HepG2 (cell line): ENCODE data around the gene AEBP1. TPM values are rescaled to one million over a fixed set of nuclear protein-coding genes. Genes with fewer than 3 reads are reported as not detected.

Experiments
- CEBPG ChIP-seq: IDR thresholded peaks from 2 replicates; pipeline ENCODE4 v1.6.1; 2016
- CENPT ChIP-seq: sonication (generic); formaldehyde crosslinking; IDR thresholded peaks from 2 replicates; pipeline ENCODE4 v1.8.0; 2022; ENCODE audit warnings: low read depth, mild to moderate bottlenecking, moderate library complexity, missing genetic modification reagents
- ERF ChIP-seq: IDR thresholded peaks from 2 replicates; pipeline ENCODE4 v1.6.1; 2018; ENCODE audit warnings: missing biosample characterization, missing genetic modification reagents
- MXD3 ChIP-seq: IDR thresholded peaks from 2 replicates; pipeline ENCODE4 v1.6.1; 2016; ENCODE audit warnings: mild to moderate bottlenecking, missing biosample characterization, missing genetic modification reagents
- MXD4 ChIP-seq: IDR thresholded peaks from 2 replicates; pipeline ENCODE4 v1.6.1; 2016; ENCODE audit warnings: mild to moderate bottlenecking, missing biosample characterization, missing genetic modification reagents
- PHB2 ChIP-seq: fragments of 450-650 bp; IDR thresholded peaks from 2 replicates; pipeline ENCODE4 v1.6.1; 2018; ENCODE audit not compliant: partially characterized antibody
- PTBP1 ChIP-seq: fragments of 200-400 bp; formaldehyde crosslinking; IDR thresholded peaks from 2 replicates; pipeline ENCODE4 v1.6.1; 2018; ENCODE audit warnings: low read length, low read depth; ENCODE audit not compliant: poor library complexity, severe bottlenecking
- SIX4 ChIP-seq: sonication (generic); formaldehyde crosslinking; IDR thresholded peaks from 2 replicates; pipeline ENCODE4 v1.4.0; 2020; ENCODE audit warnings: missing genetic modification reagents
- SMAD9 ChIP-seq: sonication (generic); formaldehyde crosslinking; IDR thresholded peaks from 2 replicates; pipeline ENCODE4 v1.5.1; 2020; ENCODE audit warnings: mild to moderate bottlenecking, missing genetic modification reagents
- SP4 ChIP-seq: sonication (generic); formaldehyde crosslinking; IDR thresholded peaks from 2 replicates; pipeline ENCODE4 v1.8.1; 2023; ENCODE audit warnings: mild to moderate bottlenecking, missing genetic modification reagents
- ZMYM3 ChIP-seq: sonication (generic); formaldehyde crosslinking; IDR thresholded peaks from 2 replicates; pipeline ENCODE4 v1.5.1; 2020; ENCODE audit warnings: mild to moderate bottlenecking, missing genetic modification reagents
- ZNF136 ChIP-seq: sonication (generic); formaldehyde crosslinking; IDR thresholded peaks from 2 replicates; pipeline ENCODE4 v1.8.1; 2022; ENCODE audit warnings: low read depth, mild to moderate bottlenecking, moderate library complexity, missing genetic modification reagents
- ZNF138 ChIP-seq: sonication (generic); formaldehyde crosslinking; IDR thresholded peaks from 2 replicates; pipeline ENCODE4 v1.5.0; 2020; ENCODE audit warnings: mild to moderate bottlenecking, low read depth, missing genetic modification reagents
- ZNF704 ChIP-seq: sonication (generic); formaldehyde crosslinking; IDR thresholded peaks from 2 replicates; pipeline ENCODE4 v1.8.1; 2023; ENCODE audit warnings: mild to moderate bottlenecking, inconsistent platforms, moderate library complexity, missing genetic modification reagents, borderline replicate concordance
- ZNF737 ChIP-seq: sonication (generic); formaldehyde crosslinking; IDR thresholded peaks from 2 replicates; pipeline ENCODE4 v1.5.0; 2020; ENCODE audit warnings: missing genetic modification reagents, mild to moderate bottlenecking, borderline replicate concordance
- polyA plus RNA-seq, 8 experiments: library from polyadenylated mRNA; depleted of rRNA in 3 of 8; stranded (reverse) in 7 of 8; unstranded in 1 of 8; fragments of >200 nt; fragmentation: Illumina TruSeq in 4 of 8; extraction: Trizol in 4 of 8; gene quantifications; 2 replicates each; pipeline versions ENCODE4 v1.2.1 to v1.2.3, GENCODE V29; 2011 to 2016; ENCODE audit warnings: low read depth in 4 of 8, missing spikeins in 1 of 8, mixed read lengths in 1 of 8; ENCODE audit not compliant: insufficient read depth in 1 of 8
- total RNA-seq, 5 experiments: library from RNA; depleted of rRNA; stranded (reverse); fragments of >200 nt; fragmentation: Illumina TruSeq; extraction: Trizol; gene quantifications; 2 replicates each; pipeline ENCODE4 v1.2.3, GENCODE V29; 2016; ENCODE audit warnings: low read depth in 1 of 5
- TF ChIP-seq, protein P1 (sequence below): sonication (generic); formaldehyde crosslinking; IDR thresholded peaks from 2 replicates; pipeline ENCODE4; 2020; ENCODE audit warnings: missing genetic modification reagents, mild to moderate bottlenecking, borderline replicate concordance
- TF ChIP-seq, protein P2 (sequence below), 2 experiments: sonication (generic) in 1 of 2; formaldehyde crosslinking in 1 of 2; IDR thresholded peaks; 2 replicates each; pipeline versions ENCODE4 v1.4.0 to v1.6.1; 2016 to 2020; ENCODE audit warnings: borderline replicate concordance in 1 of 2, low read depth in 1 of 2, mild to moderate bottlenecking in 1 of 2, missing genetic modification reagents in 1 of 2
- TF ChIP-seq, protein P3 (sequence below): sonication (generic); formaldehyde crosslinking; IDR thresholded peaks from 2 replicates; pipeline ENCODE4 v1.5.0; 2020; ENCODE audit warnings: mild to moderate bottlenecking, missing genetic modification reagents

AEBP1 gene
- total and polyA plus RNA-seq, 2 of the 13 experiments (the other 11 are each of a cell fraction or from before 2014, with no cell fraction given), result 0.22 to 0.55 TPM

- TF ChIP-seq ZNF737 (CRISPR knock-in tag) (no peak), ZNF136 (no peak), ZMYM3 (CRISPR knock-in tag) (no peak), ZNF704 (CRISPR knock-in tag) (peak; percentile 91; the same call in 1 of the 2 replicates), ZNF138 (CRISPR knock-in tag) (no peak), CEBPG (no peak), PTBP1 (no peak), PHB2 (no peak), MXD3 (CRISPR knock-in tag) (peak; percentile 71), MXD4 (peak; percentile 93), SIX4 (CRISPR knock-in tag) (peak; percentile 23; the same call in 1 of the 2 replicates), ERF (CRISPR knock-in tag) (peak; percentile 66), SP4 (CRISPR knock-in tag) (peak; percentile 100), SMAD9 (CRISPR knock-in tag) (no peak), CENPT (CRISPR knock-in tag) (peak; percentile 86; the same call in 1 of the 2 replicates)
- TF ChIP-seq, protein P1, sequence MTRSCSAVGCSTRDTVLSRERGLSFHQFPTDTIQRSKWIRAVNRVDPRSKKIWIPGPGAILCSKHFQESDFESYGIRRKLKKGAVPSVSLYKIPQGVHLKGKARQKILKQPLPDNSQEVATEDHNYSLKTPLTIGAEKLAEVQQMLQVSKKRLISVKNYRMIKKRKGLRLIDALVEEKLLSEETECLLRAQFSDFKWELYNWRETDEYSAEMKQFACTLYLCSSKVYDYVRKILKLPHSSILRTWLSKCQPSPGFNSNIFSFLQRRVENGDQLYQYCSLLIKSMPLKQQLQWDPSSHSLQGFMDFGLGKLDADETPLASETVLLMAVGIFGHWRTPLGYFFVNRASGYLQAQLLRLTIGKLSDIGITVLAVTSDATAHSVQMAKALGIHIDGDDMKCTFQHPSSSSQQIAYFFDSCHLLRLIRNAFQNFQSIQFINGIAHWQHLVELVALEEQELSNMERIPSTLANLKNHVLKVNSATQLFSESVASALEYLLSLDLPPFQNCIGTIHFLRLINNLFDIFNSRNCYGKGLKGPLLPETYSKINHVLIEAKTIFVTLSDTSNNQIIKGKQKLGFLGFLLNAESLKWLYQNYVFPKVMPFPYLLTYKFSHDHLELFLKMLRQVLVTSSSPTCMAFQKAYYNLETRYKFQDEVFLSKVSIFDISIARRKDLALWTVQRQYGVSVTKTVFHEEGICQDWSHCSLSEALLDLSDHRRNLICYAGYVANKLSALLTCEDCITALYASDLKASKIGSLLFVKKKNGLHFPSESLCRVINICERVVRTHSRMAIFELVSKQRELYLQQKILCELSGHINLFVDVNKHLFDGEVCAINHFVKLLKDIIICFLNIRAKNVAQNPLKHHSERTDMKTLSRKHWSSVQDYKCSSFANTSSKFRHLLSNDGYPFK (CRISPR knock-in tag), result peak; percentile 36; the same call in 1 of the 2 replicates
- TF ChIP-seq, protein P2, sequence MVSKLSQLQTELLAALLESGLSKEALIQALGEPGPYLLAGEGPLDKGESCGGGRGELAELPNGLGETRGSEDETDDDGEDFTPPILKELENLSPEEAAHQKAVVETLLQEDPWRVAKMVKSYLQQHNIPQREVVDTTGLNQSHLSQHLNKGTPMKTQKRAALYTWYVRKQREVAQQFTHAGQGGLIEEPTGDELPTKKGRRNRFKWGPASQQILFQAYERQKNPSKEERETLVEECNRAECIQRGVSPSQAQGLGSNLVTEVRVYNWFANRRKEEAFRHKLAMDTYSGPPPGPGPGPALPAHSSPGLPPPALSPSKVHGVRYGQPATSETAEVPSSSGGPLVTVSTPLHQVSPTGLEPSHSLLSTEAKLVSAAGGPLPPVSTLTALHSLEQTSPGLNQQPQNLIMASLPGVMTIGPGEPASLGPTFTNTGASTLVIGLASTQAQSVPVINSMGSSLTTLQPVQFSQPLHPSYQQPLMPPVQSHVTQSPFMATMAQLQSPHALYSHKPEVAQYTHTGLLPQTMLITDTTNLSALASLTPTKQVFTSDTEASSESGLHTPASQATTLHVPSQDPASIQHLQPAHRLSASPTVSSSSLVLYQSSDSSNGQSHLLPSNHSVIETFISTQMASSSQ (IDR thresholded peaks at IDR 0.05; ENCODE audit: low read depth), result no peak
- TF ChIP-seq, protein P2 (CRISPR knock-in tag; IDR thresholded peaks at IDR 0.05; ENCODE audit: borderline replicate concordance), result peak; percentile 60; the same call in 1 of the 2 replicates
- TF ChIP-seq, protein P3, sequence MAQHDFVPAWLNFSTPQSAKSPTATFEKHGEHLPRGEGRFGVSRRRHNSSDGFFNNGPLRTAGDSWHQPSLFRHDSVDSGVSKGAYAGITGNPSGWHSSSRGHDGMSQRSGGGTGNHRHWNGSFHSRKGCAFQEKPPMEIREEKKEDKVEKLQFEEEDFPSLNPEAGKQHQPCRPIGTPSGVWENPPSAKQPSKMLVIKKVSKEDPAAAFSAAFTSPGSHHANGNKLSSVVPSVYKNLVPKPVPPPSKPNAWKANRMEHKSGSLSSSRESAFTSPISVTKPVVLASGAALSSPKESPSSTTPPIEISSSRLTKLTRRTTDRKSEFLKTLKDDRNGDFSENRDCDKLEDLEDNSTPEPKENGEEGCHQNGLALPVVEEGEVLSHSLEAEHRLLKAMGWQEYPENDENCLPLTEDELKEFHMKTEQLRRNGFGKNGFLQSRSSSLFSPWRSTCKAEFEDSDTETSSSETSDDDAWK, result no peak
Measured at GRCh38 chr7:44123190-44124003, 19.3 kb downstream of the AEBP1 start, which contains the start of gene POLD2 (continued).
